ENCODE results near the gene NRL. TPM values are rescaled to one million over a fixed set of nuclear protein-coding genes. Genes with fewer than 3 reads are reported as not detected.
A peak's percentile ranks its signal among the peaks of the same experiment; 100 is the strongest.

The NRL gene
- total RNA-seq, 1 experiment from 2014 or later: 1.3 TPM

- H3K9me3 Mint-ChIP-seq: no peaks in the 10 kb centered on the region
- H3K4me3 Mint-ChIP-seq: peak overlapping the region; percentile 74
- CTCF ChIA-PET: interaction anchor here (0.9 to 5.2 kb wide), 12 partner anchors 9 to 163 kb away, joined by 3 to 101 read pairs (median 10); partner anchors contain the start of genes DCAF11, DHRS4, IRF9 and NRL
- DNase-seq (ENCODE audit: low spot score) (peak; percentile 65), ATAC-seq (peak; percentile 63)
- no peaks in the 10 kb centered on the region for H3K36me3 Mint-ChIP-seq
- TF ChIP-seq ZNF263 (CRISPR knock-in tag; IDR thresholded peaks at IDR 0.05; ENCODE audit: low read depth) (peak; percentile 4; the same call in 1 of the 2 replicates), E2F4 (CRISPR knock-in tag; IDR thresholded peaks at IDR 0.05; ENCODE audit: borderline replicate concordance, low read depth) (no peak)
- POLR2A ChIA-PET: interaction anchor here (1.4 to 4.4 kb wide), 3 partner anchors 10 to 28 kb away, joined by 5 to 67 read pairs (median 8); partner anchors contain the start of genes CARMIL3 and PCK2
- H3K4me1 Mint-ChIP-seq: peaks cover 35% of the 10 kb centered on the region
- peaks cover 26% of the 10 kb centered on the region for H3K27me3 Mint-ChIP-seq (ENCODE audit: low read depth)
- H3K27ac Mint-ChIP-seq: peak overlapping the region; percentile 21
Observed at GRCh38 chr14:24079491-24080141, 35.1 kb downstream of the NRL start.

GRCh38 chr14:24078146-24078545 lies 36.6 kb downstream of the NRL start:
- CTCF ChIA-PET: interaction anchor here (5.2 kb wide), 2 partner anchors 12 to 21 kb away, joined by 57 to 101 read pairs; no protein-coding TSS in a partner anchor
- POLR2A ChIA-PET: no interaction called here
- TF ChIP-seq ATF3 (CRISPR knock-in tag; conservative IDR thresholded peaks at IDR 0.05) (no peak), AR (CRISPR knock-in tag; IDR thresholded peaks at IDR 0.05) (no peak), JUN (CRISPR knock-in tag; IDR thresholded peaks at IDR 0.05) (no peak), MLX (CRISPR knock-in tag; IDR thresholded peaks at IDR 0.05) (no peak), E2F4 (CRISPR knock-in tag; IDR thresholded peaks at IDR 0.05; ENCODE audit: borderline replicate concordance, low read depth) (no peak), IRF1 (CRISPR knock-in tag; IDR thresholded peaks at IDR 0.05) (no peak)
- Mint-ChIP-seq H3K4me3 (no peak overlapping the region), H3K9me3 (no peaks in the 10 kb centered on the region), H3K4me1 (peaks cover 35% of the 10 kb centered on the region), H3K27ac (no peak overlapping the region), H3K27me3 (ENCODE audit: low read depth) (peaks cover 17% of the 10 kb centered on the region), H3K36me3 (no peaks in the 10 kb centered on the region)
- ATAC-seq (no peak), DNase-seq (ENCODE audit: low spot score) (no peak)

GRCh38 chr14:24077086-24077485 lies 37.7 kb downstream of the NRL start:
- H3K9me3 Mint-ChIP-seq: no peaks in the 10 kb centered on the region
- H3K27ac Mint-ChIP-seq: no peak overlapping the region; the same call in 1 of the 2 replicates
- DNase-seq (ENCODE audit: low spot score) (no peak), ATAC-seq (no peak)
- H3K4me1 Mint-ChIP-seq: peaks cover 33% of the 10 kb centered on the region
- CTCF ChIA-PET: interaction anchor here (2.1 to 2.5 kb wide), 3 partner anchors 13 to 84 kb away, joined by 6 to 17 read pairs (median 14); partner anchors contain the start of gene IRF9
- no peaks in the 10 kb centered on the region for H3K36me3 Mint-ChIP-seq
- no peak overlapping the region for H3K4me3 Mint-ChIP-seq
- peaks cover 6% of the 10 kb centered on the region for H3K27me3 Mint-ChIP-seq (ENCODE audit: low read depth)
- 0 out of 2 replicates have a peak, but pooled peaks have one; percentile 23 for TF ChIP-seq ZNF219 (CRISPR knock-in tag; IDR thresholded peaks at IDR 0.05; ENCODE audit: borderline replicate concordance)
- no peak for TF ChIP-seq ERG (CRISPR knock-in tag; IDR thresholded peaks at IDR 0.05)
- POLR2A ChIA-PET: no interaction called here
